Lung (tissue), 12 donors: Measurements from ENCODE around the gene DCD. TPM values are rescaled to one million over a fixed set of nuclear protein-coding genes. Genes with fewer than 3 reads are reported as not detected.

Experiments used
- ATAC-seq: fragments of 200-7000 bp; cut with Tn5 transposase; one replicate; pipeline ENCODE4 v1.9.1; 2020; ENCODE audit warnings: moderate number of reproducible peaks; ENCODE audit not compliant: insufficient read depth, low FRiP score
- DNase-seq, 3 donors: peaks; one replicate each; pipeline ENCODE4 v3.0.0-alpha.2; 2013 to 2017
- H3K27ac ChIP-seq, 2 donors: one replicate each; pipeline ENCODE4 v1.5.1; 2013; ENCODE audit warnings: mild to moderate bottlenecking in 2 of 2, moderate library complexity in 2 of 2, control low read depth in 1 of 2, inconsistent platforms in 1 of 2, low read depth in 1 of 2, low read length in 1 of 2
- H3K27me3 ChIP-seq, 3 donors: one replicate each; pipeline ENCODE4 v1.5.1; 2013; ENCODE audit warnings: low read length in 2 of 3; ENCODE audit not compliant: control insufficient read depth in 3 of 3, insufficient read depth in 3 of 3
- H3K36me3 ChIP-seq, 4 donors: one replicate each; pipeline ENCODE4 v1.5.1; 2013; ENCODE audit warnings: low read length in 4 of 4, mild to moderate bottlenecking in 1 of 4, moderate library complexity in 1 of 4; ENCODE audit not compliant: control insufficient read depth in 4 of 4, insufficient read depth in 4 of 4
- H3K4me1 ChIP-seq, 5 donors: one replicate each; pipeline ENCODE4 v1.5.1; 2013; ENCODE audit warnings: low read length in 5 of 5, mild to moderate bottlenecking in 2 of 5, moderate library complexity in 1 of 5; ENCODE audit not compliant: control insufficient read depth in 5 of 5, insufficient read depth in 5 of 5
- H3K4me3 ChIP-seq: one replicate; pipeline ENCODE4 v1.5.1; 2013; ENCODE audit warnings: mild to moderate bottlenecking, control low read depth, moderate library complexity
- H3K9ac ChIP-seq, 2 donors: one replicate each; pipeline ENCODE4 v1.5.1; 2013; ENCODE audit warnings: low read length in 2 of 2, control low read depth in 1 of 2; ENCODE audit not compliant: insufficient read depth in 1 of 2
- H3K9me3 ChIP-seq, 4 donors: one replicate each; pipeline ENCODE4 v1.5.1; 2013; ENCODE audit warnings: low read length in 3 of 4, mild to moderate bottlenecking in 1 of 4, moderate library complexity in 1 of 4; ENCODE audit not compliant: control insufficient read depth in 4 of 4, insufficient read depth in 3 of 4
- CTCF ChIP-seq: IDR thresholded peaks from 2 replicates; pipeline ENCODE4 v1.5.1; 2012; ENCODE audit warnings: mild to moderate bottlenecking; ENCODE audit errors: control extremely low read depth, extremely low read depth
- WGBS, 2 donors: extraction: QIAGEN DNeasy Blood & Tissue Kit; methylation state at CpG; one replicate each; pipeline ENCODE4 v1.1.7; 2013; 5-methylcytosine and 5-hydroxymethylcytosine counted together
- polyA plus RNA-seq, 2 donors: library from polyadenylated mRNA; stranded (reverse); fragments of 200-250 nt; gene quantifications; one replicate each; pipeline ENCODE4 v1.2.1, GENCODE V29; 2013
- total RNA-seq, 2 donors: library from RNA; depleted of rRNA in 1 of 2; stranded (reverse); fragments of >200 nt in 1 of 2; gene quantifications; one replicate each; pipeline ENCODE4 v1.2.1, GENCODE V29; 2014 to 2021
- donor health status: control.
- donor health status: control.
- donor health status: Bipolar disorder and iron deficiency.
- donor health status: healthy.
- donor health status: DM: yes; HTN: yes; CAD: no.

Gene DCD
- total and polyA plus RNA-seq, 4 donors: not detected

- Histone ChIP-seq H3K4me3 (no peak overlapping the region), H3K9me3 (no peaks in the 10 kb centered on the region), H3K36me3 (no peaks in the 10 kb centered on the region), H3K4me1 (no peaks in the 10 kb centered on the region), H3K27me3 (peaks cover 0 to 2% (median 0%) of the 10 kb centered on the region in 3 donors), H3K9ac (no peak overlapping the region), H3K27ac (no peak overlapping the region)
- no peak for TF ChIP-seq CTCF
- 59 to 69% methylated on average over 1 of the region's 1 CpG for WGBS, 2 donors
- ATAC-seq: no peak
- DNase-seq: no peak
Observed at GRCh38 chr12:54612225-54612750, 35.9 kb downstream of the DCD start.

- no peak for ATAC-seq
- Histone ChIP-seq H3K27ac (no peak overlapping the region), H3K27me3 (peaks cover 0 to 2% (median 0%) of the 10 kb centered on the region in 3 donors), H3K9me3 (no peaks in the 10 kb centered on the region), H3K36me3 (no peaks in the 10 kb centered on the region), H3K9ac (no peak overlapping the region), H3K4me3 (no peak overlapping the region), H3K4me1 (no peaks in the 10 kb centered on the region)
- DNase-seq: no peak
- no peak for TF ChIP-seq CTCF
- WGBS, 2 donors: 60 to 90% methylated on average over 3 of the region's 3 CpGs
Observed at GRCh38 chr12:54611715-54612149, 36.4 kb downstream of the DCD start.

- Histone ChIP-seq H3K27me3 (peaks cover 0 to 2% (median 0%) of the 10 kb centered on the region in 3 donors), H3K27ac (no peak overlapping the region), H3K36me3 (no peaks in the 10 kb centered on the region), H3K9ac (no peak overlapping the region), H3K4me1 (no peaks in the 10 kb centered on the region), H3K4me3 (no peak overlapping the region), H3K9me3 (no peaks in the 10 kb centered on the region)
- no peak for TF ChIP-seq CTCF
- DNase-seq (no peak), ATAC-seq (no peak)
- WGBS, 2 donors: 81 to 98% methylated on average over 2 of the region's 2 CpGs
Observed at GRCh38 chr12:54608769-54609168, 39.4 kb downstream of the DCD start.

DNA sequence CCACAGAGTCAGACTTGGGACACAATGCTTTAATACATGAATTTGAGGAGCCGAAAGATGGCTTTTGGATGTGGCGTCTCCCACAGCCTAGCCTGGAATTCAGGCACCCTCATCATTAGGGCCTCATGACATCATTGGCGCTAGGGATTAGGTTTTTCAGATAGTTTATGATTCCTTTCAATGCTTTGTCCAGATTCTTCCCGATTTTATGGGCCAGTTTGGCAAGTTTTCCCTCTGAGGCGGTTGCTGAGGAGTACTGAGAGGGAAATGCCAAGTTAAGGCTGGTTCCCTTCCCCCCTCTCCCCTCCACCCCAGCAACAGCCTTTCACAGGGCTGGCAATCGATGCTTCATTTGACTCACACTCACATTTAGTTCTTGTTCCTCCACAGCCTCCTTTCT, 40.0 kb downstream of the DCD start:
- no peaks in the 10 kb centered on the region for H3K4me1 ChIP-seq
- TF ChIP-seq CTCF: no peak
- ATAC-seq (no peak), DNase-seq (no peak)
- no peaks in the 10 kb centered on the region for H3K9me3 ChIP-seq
- H3K27ac ChIP-seq: no peak overlapping the region
- H3K4me3 ChIP-seq: no peak overlapping the region
- peaks cover 0 to 2% (median 0%) of the 10 kb centered on the region in 3 donors for H3K27me3 ChIP-seq
- H3K9ac ChIP-seq: no peak overlapping the region
- H3K36me3 ChIP-seq: no peaks in the 10 kb centered on the region
- WGBS, 2 donors: 61 to 88% methylated on average over 6 of the region's 6 CpGs
